Measurements from ENCODE around the gene SLC35E3. TPM values are rescaled to one million over a fixed set of nuclear protein-coding genes. Genes with fewer than 3 reads are reported as not detected.

SLC35E3 gene
- total RNA-seq: 12.2 TPM
- long read RNA-seq, full-length matches to known transcripts: 31 of 37 reads
- long read RNA-seq, partial matches to known transcripts: 0 of 37 reads
- long read RNA-seq, other reads (novel, unspliced or antisense): 6 of 37 reads

- no peaks in the 10 kb centered on the region for H3K27me3 ChIP-seq
- H3K27ac ChIP-seq: peak within 1 kb of the TSS; percentile 83
- TF ChIP-seq CTCF (IDR thresholded peaks at IDR 0.05): no peak
- ATAC-seq (peak; percentile 99), DNase-seq (peak; percentile 98)
- intact Hi-C loops (cut with DNase I): no loop called here
- no peaks in the 10 kb centered on the region for H3K9me3 ChIP-seq
- H3K4me1 ChIP-seq: no peaks in the 10 kb centered on the region
- peak within 1 kb of the TSS; percentile 95 for H3K4me3 ChIP-seq
- H3K36me3 ChIP-seq: peaks cover 4% of the 10 kb centered on the region
These were observed at the start of gene SLC35E3 for GRCh38 chr12:68745904-68746571. Gene SLC35E3, plus strand, starts transcription at chr12:68746176. Its CDS starts 202 bp downstream, at chr12:68746378.

- no peaks in the 10 kb centered on the region for H3K4me1 ChIP-seq
- TF ChIP-seq CTCF (IDR thresholded peaks at IDR 0.05): no peak
- H3K9me3 ChIP-seq: no peaks in the 10 kb centered on the region
- ATAC-seq: no peak
- DNase-seq: no peak
- peaks cover 82% of the 10 kb centered on the region for H3K36me3 ChIP-seq
- no peak overlapping the region for H3K27ac ChIP-seq
- intact Hi-C loops (cut with DNase I): no loop called here
- H3K27me3 ChIP-seq: no peaks in the 10 kb centered on the region
- no peak overlapping the region for H3K4me3 ChIP-seq
These were observed 46.5 kb upstream of the SLC35E3 start for GRCh38 chr12:68699486-68699885.

- no peak overlapping the region for H3K27ac ChIP-seq
- intact Hi-C loops (cut with DNase I): no loop called here
- no peak overlapping the region for H3K4me3 ChIP-seq
- ATAC-seq (no peak), DNase-seq (no peak)
- TF ChIP-seq CTCF (IDR thresholded peaks at IDR 0.05): no peak
- no peaks in the 10 kb centered on the region for H3K9me3 ChIP-seq
- H3K27me3 ChIP-seq: no peaks in the 10 kb centered on the region
- H3K4me1 ChIP-seq: no peaks in the 10 kb centered on the region
- peaks cover 52% of the 10 kb centered on the region for H3K36me3 ChIP-seq
These were observed 18.2 kb upstream of the SLC35E3 start for GRCh38 chr12:68727776-68728175.

GRCh38 chr12:68733661-68734071 lies 12.3 kb upstream of the SLC35E3 start:
- Histone ChIP-seq H3K27ac (no peak overlapping the region), H3K4me3 (no peak overlapping the region), H3K36me3 (peaks cover 56% of the 10 kb centered on the region), H3K9me3 (no peaks in the 10 kb centered on the region), H3K4me1 (no peaks in the 10 kb centered on the region), H3K27me3 (no peaks in the 10 kb centered on the region)
- DNase-seq (no peak), ATAC-seq (no peak)
- intact Hi-C loops (cut with DNase I): no loop called here
- no peak for TF ChIP-seq CTCF (IDR thresholded peaks at IDR 0.05)

GRCh38 chr12:68739891-68740290 lies 6.1 kb upstream of the SLC35E3 start:
- Histone ChIP-seq H3K27me3 (no peaks in the 10 kb centered on the region), H3K4me3 (no peak overlapping the region), H3K36me3 (peaks cover 35% of the 10 kb centered on the region), H3K27ac (no peak overlapping the region), H3K9me3 (no peaks in the 10 kb centered on the region), H3K4me1 (no peaks in the 10 kb centered on the region)
- DNase-seq (no peak), ATAC-seq (no peak)
- intact Hi-C loops (cut with DNase I): no loop called here
- TF ChIP-seq CTCF (IDR thresholded peaks at IDR 0.05): no peak
